Central memory CD8-positive, alpha-beta T cell (primary cell): ENCODE measurements around the gene HPD.
"Not testable (repeated sequence)": the region's sequence is repeated elsewhere in the genome, so short reads cannot be mapped to it uniquely, and the experiment has no call there.

Source experiments
- ATAC-seq: fragments of 150-1000 bp; cut with Tn5 transposase; replicated peaks from 2 replicates; pipeline ENCODE4 v1.10.0; 2022; ENCODE audit warnings: mild to moderate bottlenecking, moderate FRiP score, moderate number of reproducible peaks; ENCODE audit not compliant: poor library complexity, severe bottlenecking; ENCODE audit errors: extremely low read depth
- DNase-seq, 2 donors: peaks; one replicate each; pipeline ENCODE4 v3.0.0; 2021; ENCODE audit warnings: low spot score in 2 of 2
- H3K27ac Mint-ChIP-seq: one replicate; pipeline ENCODE4 v1.8.0; 2022; ENCODE audit warnings: low read depth, mild to moderate bottlenecking, moderate library complexity, mixed read lengths
- H3K27me3 Mint-ChIP-seq: one replicate; pipeline ENCODE4 v1.8.0; 2022; ENCODE audit warnings: mixed read lengths
- H3K36me3 Mint-ChIP-seq: one replicate; pipeline ENCODE4 v1.8.0; 2022; ENCODE audit warnings: mild to moderate bottlenecking, moderate library complexity, mixed read lengths; ENCODE audit not compliant: insufficient read depth
- H3K4me1 Mint-ChIP-seq: one replicate; pipeline ENCODE4 v1.8.0; 2022; ENCODE audit warnings: mixed read lengths
- H3K4me3 Mint-ChIP-seq: one replicate; pipeline ENCODE4 v1.8.0; 2022; ENCODE audit warnings: mild to moderate bottlenecking, moderate library complexity, mixed read lengths
- H3K9me3 Mint-ChIP-seq: one replicate; pipeline ENCODE4 v1.8.0; 2022; ENCODE audit warnings: mixed read lengths

Gene HPD

GRCh38 chr12:121858318-121858661 is 369 bp downstream of the HPD start:
- Mint-ChIP-seq H3K27ac (no peak overlapping the region), H3K9me3 (no peaks in the 10 kb centered on the region), H3K4me3 (no peak overlapping the region), H3K36me3 (no peaks in the 10 kb centered on the region), H3K27me3 (no peaks in the 10 kb centered on the region), H3K4me1 (no peaks in the 10 kb centered on the region)
- no peak for ATAC-seq
- DNase-seq = no peak

DNA sequence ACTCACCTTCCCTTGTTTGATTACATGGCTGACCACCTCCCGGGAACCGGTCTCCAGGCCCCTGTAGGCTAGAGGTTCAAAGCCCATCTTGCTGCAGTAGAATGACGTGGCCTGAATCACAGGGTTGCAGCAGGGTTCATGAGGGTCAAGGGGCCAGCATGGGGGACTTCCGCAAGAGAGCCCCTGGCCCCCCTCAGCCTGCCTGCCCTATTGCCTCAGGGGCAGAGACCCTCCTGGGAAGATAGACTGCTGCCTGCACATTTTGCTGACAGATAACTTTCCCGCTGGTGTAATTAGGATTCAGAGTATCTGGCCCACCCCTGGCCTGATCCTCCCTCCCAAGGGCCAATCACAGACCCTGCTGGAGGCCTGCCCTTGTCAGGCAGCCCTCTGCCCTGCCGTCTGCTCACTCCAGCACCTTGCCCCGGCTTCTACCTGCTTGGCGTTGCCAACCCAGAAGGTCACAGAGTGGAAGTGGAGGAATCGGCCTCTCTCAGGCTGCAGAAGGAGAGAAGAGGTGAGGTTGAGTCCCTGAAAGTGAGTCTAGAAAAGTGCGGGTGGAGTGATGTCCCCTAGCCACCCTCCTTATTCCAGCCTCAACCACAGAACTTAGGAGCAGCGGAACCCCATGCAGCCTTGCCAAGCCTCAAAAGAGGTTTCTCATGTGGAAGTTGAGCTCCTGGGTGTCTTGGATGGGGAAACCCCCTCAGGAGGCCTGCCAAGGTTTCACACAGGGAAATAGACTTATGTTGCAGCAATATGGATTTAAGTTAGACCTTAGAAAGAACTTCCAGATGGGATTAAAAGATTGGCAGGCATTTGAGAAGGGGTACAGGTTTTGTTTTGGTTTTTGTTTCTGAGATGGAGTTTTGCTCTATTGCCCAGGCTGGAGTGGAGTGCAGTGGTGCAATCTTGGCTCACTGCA is 1.1 kb downstream of the HPD start:
- no peaks in the 10 kb centered on the region for H3K27me3 Mint-ChIP-seq
- ATAC-seq = no peak
- no peak overlapping the region for H3K27ac Mint-ChIP-seq
- no peak overlapping the region for H3K4me3 Mint-ChIP-seq
- H3K4me1 Mint-ChIP-seq = no peaks in the 10 kb centered on the region
- no peaks in the 10 kb centered on the region for H3K9me3 Mint-ChIP-seq
- no peaks in the 10 kb centered on the region for H3K36me3 Mint-ChIP-seq
- no peak for DNase-seq

GRCh38 chr12:121852392-121852791 is 6.3 kb downstream of the HPD start:
- H3K4me1 Mint-ChIP-seq, H3K27ac Mint-ChIP-seq, H3K36me3 Mint-ChIP-seq, H3K9me3 Mint-ChIP-seq, H3K4me3 Mint-ChIP-seq, ATAC-seq, DNase-seq, H3K27me3 Mint-ChIP-seq: not testable (repeated sequence)

- Mint-ChIP-seq H3K36me3 (peaks cover 1% of the 10 kb centered on the region), H3K27ac (no peak overlapping the region), H3K4me3 (no peak overlapping the region), H3K4me1 (no peaks in the 10 kb centered on the region), H3K9me3 (no peaks in the 10 kb centered on the region), H3K27me3 (no peaks in the 10 kb centered on the region)
- DNase-seq (no peak), ATAC-seq (no peak)
These were observed 9.0 kb downstream of the HPD start for GRCh38 chr12:121849665-121850064.

- H3K27me3 Mint-ChIP-seq = no peaks in the 10 kb centered on the region
- no peaks in the 10 kb centered on the region for H3K4me1 Mint-ChIP-seq
- H3K36me3 Mint-ChIP-seq = peaks cover 1% of the 10 kb centered on the region
- ATAC-seq = no peak
- H3K9me3 Mint-ChIP-seq = no peaks in the 10 kb centered on the region
- DNase-seq = no peak
- H3K4me3 Mint-ChIP-seq = no peak overlapping the region
- no peak overlapping the region for H3K27ac Mint-ChIP-seq
These were observed 9.4 kb downstream of the HPD start for GRCh38 chr12:121849211-121849610.

DNA sequence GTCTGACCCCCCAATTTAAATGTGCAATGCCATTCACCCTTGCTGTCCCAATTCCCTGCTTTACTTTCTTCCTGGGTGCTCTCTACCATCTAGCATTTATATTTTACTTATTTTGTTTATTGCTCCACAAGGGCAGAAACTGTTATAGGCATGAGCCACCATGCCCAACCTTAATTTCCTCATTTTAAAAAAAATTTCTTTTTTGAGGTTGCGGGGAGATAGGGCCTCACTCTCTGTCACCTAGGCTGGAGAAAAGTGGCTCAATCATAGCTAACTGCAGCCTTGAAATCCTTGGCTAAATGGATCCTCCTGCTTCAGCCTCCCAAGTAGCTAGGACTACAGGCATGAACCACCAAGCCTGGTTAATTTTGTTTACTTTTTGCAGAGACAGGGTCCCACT is 13.0 kb downstream of the HPD start:
- H3K27ac Mint-ChIP-seq = no peak overlapping the region
- no peak for ATAC-seq
- H3K36me3 Mint-ChIP-seq = peaks cover 1% of the 10 kb centered on the region
- DNase-seq = no peak
- H3K27me3 Mint-ChIP-seq = no peaks in the 10 kb centered on the region
- no peaks in the 10 kb centered on the region for H3K4me1 Mint-ChIP-seq
- H3K9me3 Mint-ChIP-seq = no peaks in the 10 kb centered on the region
- no peak overlapping the region for H3K4me3 Mint-ChIP-seq

DNA sequence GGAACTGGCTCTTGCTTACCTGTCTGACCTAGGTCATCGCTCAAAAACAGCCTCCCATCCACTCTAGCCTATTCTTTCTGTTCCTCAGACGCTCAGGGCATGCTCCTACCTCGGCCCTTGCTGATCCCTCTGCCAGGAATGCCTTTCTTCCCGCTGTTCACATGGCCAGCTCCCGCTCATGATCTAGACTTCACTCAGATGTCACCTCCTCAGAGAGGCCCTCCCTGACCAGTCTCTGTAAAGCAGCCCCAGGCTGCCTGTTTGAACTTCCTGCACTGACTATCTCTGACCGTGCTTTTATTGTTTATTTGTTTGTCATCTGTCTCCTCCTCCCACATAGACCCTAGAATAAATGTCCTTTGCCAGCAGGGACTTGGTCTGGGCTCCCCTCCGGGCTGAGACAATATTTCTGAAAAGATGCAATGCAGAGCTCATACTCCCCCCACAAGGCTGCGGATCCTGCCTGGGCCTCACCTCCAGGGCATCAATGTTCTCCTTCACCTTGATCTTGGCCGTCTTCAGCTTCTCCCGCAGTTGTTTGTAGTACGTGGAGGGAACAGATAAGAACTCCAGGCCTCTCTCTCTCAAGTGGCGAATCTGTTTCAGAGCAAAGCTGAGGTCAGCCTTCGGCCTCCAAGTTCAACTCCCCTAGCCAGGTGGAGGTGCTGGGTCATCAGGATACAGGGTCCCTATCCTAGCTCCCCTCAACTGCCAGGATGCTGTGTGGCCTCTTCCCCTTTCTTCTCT is 15.2 kb downstream of the HPD start:
- peaks cover 15% of the 10 kb centered on the region for H3K4me1 Mint-ChIP-seq
- DNase-seq = no peak
- H3K9me3 Mint-ChIP-seq = no peaks in the 10 kb centered on the region
- H3K27me3 Mint-ChIP-seq = no peaks in the 10 kb centered on the region
- peaks cover 4% of the 10 kb centered on the region for H3K36me3 Mint-ChIP-seq
- no peak for ATAC-seq
- no peak overlapping the region for H3K4me3 Mint-ChIP-seq
- H3K27ac Mint-ChIP-seq = no peak overlapping the region

GRCh38 chr12:121839993-121840761 is 18.5 kb downstream of the HPD start:
- Mint-ChIP-seq H3K4me1 (peaks cover 15% of the 10 kb centered on the region), H3K27me3 (no peaks in the 10 kb centered on the region), H3K36me3 (peaks cover 4% of the 10 kb centered on the region), H3K27ac (peak overlapping the region; percentile 62), H3K9me3 (no peaks in the 10 kb centered on the region), H3K4me3 (peak overlapping the region; percentile 96)
- no peak for ATAC-seq
- DNase-seq = no peak

DNA sequence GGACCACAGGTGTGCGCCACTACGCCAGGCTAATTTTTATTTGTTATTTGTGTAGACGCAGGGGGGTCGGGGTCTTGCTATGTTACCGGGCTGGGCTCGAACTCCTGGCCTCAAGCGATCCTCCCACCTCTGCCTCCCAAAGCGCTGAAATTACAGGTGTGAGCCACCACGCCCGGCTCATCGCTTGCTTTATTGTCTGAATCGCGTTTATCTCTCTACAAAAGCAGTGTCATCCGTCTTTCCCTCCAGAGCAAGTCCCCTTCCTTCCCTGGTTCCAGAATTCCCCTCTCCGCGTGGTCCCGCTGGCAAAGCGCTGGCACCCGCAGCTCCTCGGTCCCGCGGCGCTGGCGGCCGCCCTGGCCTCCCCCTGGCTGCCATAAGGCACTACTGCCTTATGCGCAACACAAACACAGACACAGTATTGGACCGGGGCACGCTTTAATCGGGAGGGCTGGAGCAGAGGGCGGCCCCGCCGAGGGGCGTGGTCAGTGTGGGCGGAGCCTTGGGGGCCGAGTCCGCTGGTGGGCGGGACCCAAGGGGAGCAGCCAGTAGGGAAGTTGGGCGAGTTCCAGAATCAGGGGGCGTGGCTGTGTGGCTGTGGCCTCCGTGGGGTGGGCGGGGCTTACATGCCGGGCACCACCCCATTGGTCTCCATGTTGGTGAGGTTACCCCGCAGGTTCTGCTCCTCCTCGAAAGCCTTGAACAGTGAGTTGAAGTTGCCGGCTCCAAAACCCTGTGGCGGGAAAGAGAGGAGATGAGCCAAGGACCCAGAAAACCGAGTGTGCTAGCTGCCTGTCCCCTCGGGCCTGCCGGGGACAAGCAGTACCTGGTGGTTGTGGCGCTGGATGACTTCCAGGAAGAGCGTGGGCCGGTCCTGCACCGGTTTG is 19.3 kb downstream of the HPD start:
- Mint-ChIP-seq H3K9me3 (no peaks in the 10 kb centered on the region), H3K4me3 (peak overlapping the region; percentile 96), H3K4me1 (peaks cover 15% of the 10 kb centered on the region), H3K27ac (peak overlapping the region; percentile 62), H3K27me3 (no peaks in the 10 kb centered on the region), H3K36me3 (peaks cover 4% of the 10 kb centered on the region)
- ATAC-seq (peak; percentile 96), DNase-seq (peak; percentile 99)

- no peak overlapping the region for H3K4me3 Mint-ChIP-seq
- peaks cover 6% of the 10 kb centered on the region for H3K36me3 Mint-ChIP-seq
- DNase-seq (no peak), ATAC-seq (no peak)
- H3K27me3 Mint-ChIP-seq = no peaks in the 10 kb centered on the region
- H3K9me3 Mint-ChIP-seq = no peaks in the 10 kb centered on the region
- H3K4me1 Mint-ChIP-seq = peaks cover 15% of the 10 kb centered on the region
- no peak overlapping the region for H3K27ac Mint-ChIP-seq
These were observed 20.5 kb downstream of the HPD start for GRCh38 chr12:121838126-121838525.

- Mint-ChIP-seq H3K4me1 (peaks cover 15% of the 10 kb centered on the region), H3K4me3 (no peak overlapping the region), H3K27me3 (no peaks in the 10 kb centered on the region), H3K9me3 (no peaks in the 10 kb centered on the region), H3K36me3 (peaks cover 6% of the 10 kb centered on the region), H3K27ac (no peak overlapping the region)
- DNase-seq (no peak), ATAC-seq (no peak)
These were observed 21.0 kb downstream of the HPD start for GRCh38 chr12:121837680-121838079.
